SHP77 treated with DMSO at 0.1 percent for 48 hours (cell line): ENCODE measurements around the gene RPAIN.
A peak's percentile ranks its signal among the peaks of the same experiment; 100 is the strongest.
"Not testable (repeated sequence)": the region's sequence is repeated elsewhere in the genome, so short reads cannot be mapped to it uniquely, and the experiment has no call there.

Experiments
- DNase-seq: peaks from one replicate; lab custom pipeline; 2025; lab: John Stamatoyannopoulos, UW

Gene RPAIN

GRCh38 chr17:5430413-5430999 is 10.5 kb downstream of the RPAIN start:
- DNase-seq = no peak

DNA sequence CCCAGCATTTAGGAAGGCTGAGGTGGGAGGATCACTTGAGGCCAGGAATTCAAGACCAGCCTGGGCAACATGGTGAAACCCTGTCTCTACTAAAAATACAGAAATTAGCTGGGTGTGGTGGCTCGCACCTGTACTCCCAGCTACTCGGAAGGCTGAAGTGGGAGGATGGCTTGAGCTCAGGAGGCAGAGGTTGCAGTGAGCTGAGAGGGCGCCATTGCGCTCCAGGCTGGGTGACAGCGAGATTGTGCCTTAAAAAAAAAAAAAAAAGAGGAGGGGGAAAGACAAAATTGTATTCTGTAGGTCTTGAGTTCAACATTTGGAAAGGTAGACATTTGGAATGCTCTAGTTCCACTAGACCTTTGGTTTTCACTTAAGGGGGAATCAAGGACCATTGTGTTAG is 11.3 kb downstream of the RPAIN start:
- not testable (repeated sequence) for DNase-seq

DNA sequence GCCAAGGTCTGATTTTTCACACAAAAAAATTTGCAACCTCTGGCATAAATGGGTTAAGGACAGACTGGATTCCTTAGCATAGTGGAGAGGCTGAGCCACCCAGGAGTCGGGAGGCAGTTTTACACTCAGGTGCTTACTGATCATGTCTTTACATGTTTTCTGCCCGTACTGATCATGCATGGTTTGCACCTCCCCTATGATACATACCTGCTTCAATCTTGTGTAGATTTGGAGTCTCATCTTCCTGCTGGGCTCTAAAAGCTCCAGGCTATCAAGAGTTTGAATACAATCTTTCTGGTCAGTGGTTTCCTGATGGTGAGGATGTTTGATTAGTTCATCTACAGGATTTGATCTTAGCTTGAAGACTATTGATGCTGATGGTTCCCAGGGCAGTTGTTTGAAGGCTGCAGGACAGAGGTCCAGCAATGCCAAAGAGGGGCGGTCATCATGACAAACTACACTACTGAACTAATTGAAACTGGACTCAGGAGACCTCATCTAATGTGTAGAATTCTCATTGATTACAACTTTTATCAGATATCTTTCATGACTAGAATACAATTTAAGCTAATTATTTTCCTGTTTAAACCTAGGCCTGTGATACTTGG is 12.1 kb downstream of the RPAIN start:
- DNase-seq = no peak

GRCh38 chr17:5434984-5435383 is 15.0 kb downstream of the RPAIN start:
- no peak for DNase-seq

- not testable (repeated sequence) for DNase-seq
Observed at GRCh38 chr17:5435781-5436315, 15.9 kb downstream of the RPAIN start.

- no peak for DNase-seq
Observed at GRCh38 chr17:5437721-5438317, 17.8 kb downstream of the RPAIN start.

DNA sequence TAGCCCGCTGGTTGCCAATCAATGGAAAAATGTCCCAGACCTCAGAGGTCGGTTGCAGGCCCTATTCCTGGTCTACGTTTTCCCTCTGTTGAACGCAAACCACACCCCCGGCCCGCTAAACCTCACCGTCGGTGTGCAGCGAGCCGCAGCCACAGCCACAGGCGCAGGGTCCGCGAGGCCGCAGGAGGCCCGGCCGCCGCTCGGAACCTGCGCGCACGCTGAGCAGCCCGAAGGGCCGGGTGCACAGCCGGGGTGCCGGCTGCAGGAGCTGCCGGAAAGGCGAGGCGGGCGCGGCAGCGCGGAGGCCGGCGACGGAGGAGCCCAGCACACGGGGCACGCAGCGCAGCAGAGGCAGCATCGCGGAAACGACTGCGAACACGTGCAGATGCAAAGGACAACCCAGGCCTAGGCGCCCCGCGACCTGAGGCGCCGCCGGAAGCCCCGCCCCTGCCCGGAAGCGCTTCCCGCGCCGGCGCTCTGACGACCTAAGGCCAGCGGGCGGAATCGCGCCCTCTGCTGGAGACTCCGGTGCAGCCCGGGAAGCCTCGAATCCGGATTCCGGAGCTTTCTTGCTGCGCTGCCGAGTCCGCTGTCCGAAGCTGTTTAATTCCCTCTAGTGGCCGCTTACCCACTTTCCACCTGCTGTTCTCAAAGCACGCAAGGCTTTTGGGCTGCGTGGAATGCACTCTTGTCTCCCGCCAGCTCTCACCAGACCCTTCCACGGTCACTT is 18.9 kb downstream of the RPAIN start, which contains the start of gene C1QBP:
TSS of gene C1QBP (minus strand) at position 440 of the 730 bp plus-strand sequence. CDS start at position 358, 82 bp downstream.
- DNase-seq = peak; percentile 91

DNA sequence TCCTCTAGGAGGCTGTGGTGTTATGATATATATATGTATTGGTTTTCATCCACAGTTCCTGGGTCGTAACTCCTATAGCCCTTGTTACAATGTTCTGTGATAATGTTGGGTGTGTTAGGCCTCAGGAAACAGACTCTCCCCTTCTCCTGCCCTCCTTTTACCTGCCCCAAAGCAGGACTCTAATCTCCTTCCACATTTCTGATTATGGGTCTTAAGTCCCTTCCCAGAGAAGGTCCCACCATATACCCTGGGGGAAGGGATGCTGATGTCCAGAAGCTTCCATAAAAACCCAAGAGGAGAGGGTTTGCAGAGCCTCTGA is 19.4 kb downstream of the RPAIN start:
- DNase-seq = no peak

- no peak for DNase-seq
Observed at GRCh38 chr17:5443728-5444127, 23.7 kb downstream of the RPAIN start.

DNA sequence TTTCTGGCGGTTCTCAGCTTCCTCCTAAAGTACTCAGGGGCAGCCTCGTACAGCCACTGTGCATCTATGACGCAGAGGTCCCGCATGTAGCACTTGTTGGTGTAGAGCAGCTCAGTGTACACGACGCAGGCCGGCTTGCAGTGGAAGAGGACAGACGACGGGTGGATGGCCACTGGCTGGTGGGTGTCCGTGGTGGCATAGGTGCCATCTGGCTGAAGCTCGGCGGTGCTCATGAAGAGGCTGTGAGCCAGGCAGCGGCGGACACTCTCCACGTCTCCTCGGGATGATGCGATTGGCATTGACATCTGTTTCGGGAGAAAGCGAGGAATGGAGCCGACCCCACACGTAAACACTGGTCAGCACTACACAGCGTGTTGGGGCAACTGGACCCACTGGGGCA is 24.2 kb downstream of the RPAIN start:
- DNase-seq = no peak

GRCh38 chr17:5446786-5447185 is 26.8 kb downstream of the RPAIN start:
- no peak for DNase-seq

DNA sequence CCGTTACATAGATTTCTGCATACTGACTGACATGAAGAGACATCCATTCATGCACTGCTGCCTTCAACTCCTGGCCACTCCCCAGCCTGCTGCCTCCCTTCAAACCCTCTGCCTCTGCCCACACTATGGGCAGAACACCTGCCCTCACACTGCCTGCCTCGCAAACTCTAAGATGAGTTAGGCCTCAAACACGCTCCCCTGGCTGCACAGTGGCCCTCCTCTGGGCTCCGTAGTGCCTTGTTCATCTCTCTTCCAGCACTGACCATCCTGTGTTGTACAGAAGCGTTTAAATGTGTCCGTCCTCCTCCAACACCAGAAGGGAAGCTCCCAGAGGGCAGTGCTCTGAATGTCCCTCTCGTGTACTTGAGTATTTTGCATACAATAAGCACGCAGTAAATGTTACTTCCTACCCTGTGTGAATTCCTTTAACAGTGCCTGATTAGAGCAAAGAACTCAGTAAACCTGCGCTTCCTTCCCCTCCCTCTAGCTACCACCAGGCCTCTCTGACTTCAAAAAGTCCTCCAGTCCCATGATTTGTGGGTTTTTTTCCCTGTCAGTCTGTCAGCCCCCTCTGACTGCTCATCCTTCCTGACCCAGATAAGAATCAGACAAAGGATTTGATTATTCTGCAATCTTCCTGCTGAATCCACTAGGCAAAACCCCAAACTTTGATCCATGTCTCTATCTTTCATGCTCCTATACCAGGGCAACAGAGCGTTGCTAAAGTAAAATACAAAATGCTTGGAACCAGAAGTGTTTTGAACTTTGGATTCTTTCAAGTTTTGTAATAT is 44.9 kb downstream of the RPAIN start:
- no peak for DNase-seq

DNA sequence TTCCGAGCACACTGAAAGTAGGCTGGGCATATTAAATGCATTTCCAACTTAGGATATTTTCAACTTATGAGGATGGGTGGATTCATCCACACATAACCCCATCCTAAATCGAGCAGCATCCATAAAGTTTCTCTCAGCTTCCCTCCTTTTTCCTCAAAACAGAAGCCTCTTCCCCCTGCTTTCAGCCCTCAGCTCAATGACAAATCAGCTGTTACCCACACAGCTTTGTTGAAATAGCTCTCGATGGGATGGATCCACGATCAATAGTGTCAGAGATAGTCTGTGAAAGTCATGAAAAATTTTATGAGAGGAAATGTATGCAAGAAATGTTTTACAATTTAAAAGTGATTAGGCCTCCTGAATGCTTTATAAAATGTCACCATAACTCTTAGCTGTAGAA is 46.3 kb downstream of the RPAIN start:
- DNase-seq = no peak

DNA sequence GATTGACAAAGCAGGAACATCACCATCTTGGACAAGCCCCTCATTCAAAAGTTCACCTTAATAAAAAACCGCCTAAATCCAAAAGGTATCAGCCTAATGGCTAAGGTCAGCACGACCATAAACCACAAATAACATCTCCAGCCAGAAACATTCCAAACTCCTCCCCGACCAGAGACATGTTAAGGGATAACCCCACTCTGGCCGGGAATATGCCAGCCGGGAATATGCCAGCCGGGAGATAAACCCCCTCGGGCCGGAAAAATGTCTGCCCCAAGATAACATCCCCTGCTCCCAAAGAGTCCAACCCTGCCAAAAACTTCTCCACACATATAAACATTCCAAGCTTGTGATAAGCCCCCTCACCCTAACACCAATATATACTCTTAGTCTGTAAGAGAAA is 47.4 kb downstream of the RPAIN start:
- DNase-seq = no peak

- no peak for DNase-seq
Observed at GRCh38 chr17:5468075-5468473, 48.1 kb downstream of the RPAIN start.

DNA sequence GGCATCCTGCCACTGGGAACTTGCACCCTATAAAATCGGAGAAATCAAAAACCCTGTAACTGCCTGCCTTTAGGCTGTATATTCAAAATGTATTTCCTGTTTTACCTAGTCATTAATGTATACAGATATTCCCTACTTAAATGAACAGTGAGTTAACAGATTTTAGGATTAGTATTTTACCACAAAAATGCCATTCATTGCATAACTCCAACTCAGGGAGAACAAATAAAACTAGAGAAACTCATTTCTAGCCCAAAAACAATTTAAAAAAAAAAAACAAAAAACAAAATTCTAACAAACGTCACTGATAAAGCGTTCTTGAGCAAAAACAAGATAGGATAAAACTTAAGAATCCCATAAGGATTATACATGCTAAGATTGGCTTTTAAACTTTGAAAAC is 52.5 kb downstream of the RPAIN start:
- no peak for DNase-seq

DNA sequence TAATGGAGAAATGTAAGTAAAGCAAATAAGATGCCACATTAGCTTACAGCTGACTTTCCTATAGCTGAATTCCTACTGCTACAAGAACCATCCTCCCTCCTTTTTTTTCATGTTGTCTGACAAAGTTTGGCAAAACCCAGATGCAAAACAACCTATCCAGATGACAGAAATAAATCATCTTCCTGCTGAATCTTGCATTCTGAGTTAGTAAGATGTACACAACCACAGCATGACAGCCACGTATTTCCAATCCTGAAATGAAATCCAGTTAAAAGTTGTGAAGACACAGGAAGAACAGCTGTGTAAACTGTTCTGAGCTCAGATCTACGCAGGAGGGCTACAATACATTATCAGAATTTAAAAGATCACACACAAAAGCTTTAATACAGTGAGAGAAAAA is 53.9 kb downstream of the RPAIN start:
- DNase-seq = no peak

DNA sequence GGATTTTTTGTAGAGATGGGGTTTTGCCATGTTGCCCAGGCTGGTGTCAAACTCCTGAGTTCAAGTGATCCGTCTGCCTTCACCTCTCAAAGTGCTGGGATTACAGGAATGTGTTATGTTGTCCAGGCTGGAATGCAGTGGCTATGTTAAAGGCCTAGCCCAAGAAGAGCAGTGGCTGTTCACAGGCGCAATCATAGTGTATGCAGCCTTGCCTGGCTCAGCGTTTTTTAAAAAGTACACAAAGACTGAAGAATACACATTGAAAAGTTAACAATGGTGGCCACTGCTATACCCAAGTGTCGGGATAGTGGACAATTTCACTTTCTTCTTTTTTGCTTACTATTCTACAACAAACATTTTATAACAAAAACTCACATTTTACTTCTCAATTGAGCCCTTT is 59.0 kb downstream of the RPAIN start:
- DNase-seq = no peak

DNA sequence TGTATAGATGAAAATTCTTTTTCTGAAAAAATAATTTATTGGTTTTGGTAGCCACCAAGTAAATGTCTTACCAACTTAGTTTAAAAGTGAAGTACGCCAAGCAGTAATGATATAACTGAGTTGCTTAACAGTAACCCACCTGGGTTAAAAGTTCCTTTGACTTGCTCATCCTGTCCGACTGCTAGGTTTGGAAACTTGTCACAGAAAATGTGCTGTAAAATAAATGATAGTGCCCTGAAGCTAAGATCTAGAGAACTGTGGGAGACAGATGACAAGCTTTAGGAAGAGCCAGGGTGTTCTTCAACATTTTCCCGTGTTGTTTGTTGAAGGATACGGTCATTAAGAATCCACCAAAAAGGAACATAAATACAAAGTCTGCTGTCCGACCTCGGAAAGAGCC is 61.0 kb downstream of the RPAIN start:
- DNase-seq = no peak

DNA sequence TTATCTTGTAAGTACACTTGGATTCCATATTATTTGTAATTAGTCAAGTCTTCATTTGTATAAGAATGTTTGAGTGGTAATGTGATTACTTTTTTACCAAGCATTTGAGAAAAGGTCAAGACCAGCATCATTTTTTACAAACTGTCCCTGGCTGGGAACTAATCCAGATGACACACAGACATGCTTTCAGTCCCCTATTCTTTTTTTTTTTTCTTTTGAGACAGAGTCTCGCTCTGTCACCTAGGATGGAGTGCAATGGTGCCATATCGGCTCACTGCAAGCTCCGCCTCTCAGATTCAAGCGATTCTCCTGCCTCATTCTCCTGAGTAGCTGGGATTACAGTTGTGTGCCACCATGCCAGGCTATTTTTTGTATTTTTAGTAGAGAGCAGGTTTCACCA is 61.5 kb downstream of the RPAIN start:
- no peak for DNase-seq
